Stomach (tissue), 9 donors: Measurements from ENCODE around the gene MAMDC2. TPM values are rescaled to one million over a fixed set of nuclear protein-coding genes. Genes with fewer than 3 reads are reported as not detected.

Experiments
- DNase-seq, 2 donors: peaks; one replicate each; pipeline versions ENCODE4 v3.0.0 to v3.0.0-alpha.2; 2013 to 2019
- H3K27ac ChIP-seq, 5 donors: fragments of 200-600 bp in 4 of 5; sonication (generic) in 4 of 5; one replicate each; pipeline ENCODE4 v1.5.1; 2013 to 2019; ENCODE audit warnings: mild to moderate bottlenecking in 1 of 5, moderate library complexity in 1 of 5
- H3K27me3 ChIP-seq, 3 donors: fragments of 200-600 bp; sonication (generic); one replicate each; pipeline ENCODE4 v1.5.1; 2017 to 2019; ENCODE audit warnings: mixed run types in 1 of 3
- H3K36me3 ChIP-seq, 4 donors: fragments of 200-600 bp; sonication (generic); 1 replicate in 3 of 4; 2 replicates in 1 of 4; pipeline ENCODE4 v1.5.1; 2016 to 2019
- H3K4me1 ChIP-seq, 4 donors: fragments of 200-600 bp; sonication (generic); one replicate each; pipeline ENCODE4 v1.5.1; 2016 to 2019
- H3K4me3 ChIP-seq, 4 donors: fragments of 200-600 bp; sonication (generic) in 3 of 4; one replicate each; pipeline ENCODE4 v1.5.1; 2016 to 2019; ENCODE audit warnings: mild to moderate bottlenecking in 1 of 4
- H3K9me3 ChIP-seq, 4 donors: fragments of 200-600 bp; sonication (generic); one replicate each; pipeline ENCODE4 v1.5.1; 2016 to 2019
- CTCF ChIP-seq, 7 experiments: fragments of 450-650 bp in 4 of 7; fragments of 200-600 bp in 3 of 7; sonication (generic) in 3 of 7; IDR thresholded peaks; one replicate each; pipeline ENCODE4 v1.5.1; 2016 to 2019; ENCODE audit warnings: antibody characterized with exemption in 7 of 7, control low read depth in 2 of 7, mild to moderate bottlenecking in 1 of 7
- EP300 ChIP-seq: sonication (generic); formaldehyde crosslinking; IDR thresholded peaks from one replicate; pipeline ENCODE4 v1.6.1; 2017; ENCODE audit warnings: antibody characterized with exemption
- POLR2A ChIP-seq, 4 donors: fragments of 450-650 bp; IDR thresholded peaks; one replicate each; pipeline ENCODE4 v1.6.1; 2016; ENCODE audit warnings: antibody characterized with exemption in 4 of 4, control low read depth in 2 of 4, mild to moderate bottlenecking in 1 of 4, moderate library complexity in 1 of 4
- POLR2AphosphoS5 ChIP-seq, 3 donors: sonication (generic); formaldehyde crosslinking; IDR thresholded peaks; one replicate each; pipeline ENCODE4 v1.6.1; 2016; ENCODE audit warnings: antibody characterized with exemption in 3 of 3
- WGBS, 5 donors: extraction: QIAGEN DNeasy Blood & Tissue Kit in 3 of 5; methylation state at CpG; one replicate each; pipeline versions ENCODE4 v1.1.5 to v1.1.7; 2013 to 2018; 5-methylcytosine and 5-hydroxymethylcytosine counted together
- intact Hi-C: fragments of 100-400 bp; cut with DNase I; formaldehyde crosslinking; loops from one replicate; pipeline ENCODE4 v1.15.1; 2023; ENCODE audit warnings: low total_unique reads
- polyA plus RNA-seq, 3 donors: library from polyadenylated mRNA; stranded (reverse); fragments of 200-250 nt; gene quantifications; one replicate each; pipeline ENCODE4 v1.2.3, GENCODE V29; 2013
- total RNA-seq, 5 donors: library from RNA; depleted of rRNA; stranded (reverse); fragments of >200 nt; gene quantifications; one replicate each; pipeline versions ENCODE4 v1.1.0 to v1.2.3, GENCODE V29; 2014 to 2016
- donor health status: healthy with polysubstance abuse.
- donor health status: Bipolar disorder and iron deficiency.
- donor health status: healthy.

Gene MAMDC2
- total and polyA plus RNA-seq, 8 donors, result 7.0 to 91.4 (median 22.0) TPM

- H3K27me3 ChIP-seq, result peaks cover 0 to 3% (median 0%) of the 10 kb centered on the region in 3 donors
- H3K27ac ChIP-seq, result peak overlapping the region in 4 of 5 donors; percentile 70 to 89 (median 72)
- peaks cover 14 to 78% (median 43%) of the 10 kb centered on the region in 4 donors for H3K4me1 ChIP-seq
- no peak for DNase-seq
- no peaks in the 10 kb centered on the region for H3K36me3 ChIP-seq
- H3K4me3 ChIP-seq, result no peak overlapping the region
- no peaks in the 10 kb centered on the region for H3K9me3 ChIP-seq
- intact Hi-C loops, result no loop called here
- 15 to 47% (median 32%) methylated on average over 2 of the region's 2 CpGs for WGBS, 5 donors
- TF ChIP-seq POLR2A (IDR thresholded peaks at IDR 0.05) (no peak), CTCF (IDR thresholded peaks at IDR 0.05) (no peak), EP300 (no peak), POLR2AphosphoS5 (IDR thresholded peaks at IDR 0.05) (no peak)
Measured at GRCh38 chr9:70073193-70073592, 29.5 kb downstream of the MAMDC2 start.

DNA sequence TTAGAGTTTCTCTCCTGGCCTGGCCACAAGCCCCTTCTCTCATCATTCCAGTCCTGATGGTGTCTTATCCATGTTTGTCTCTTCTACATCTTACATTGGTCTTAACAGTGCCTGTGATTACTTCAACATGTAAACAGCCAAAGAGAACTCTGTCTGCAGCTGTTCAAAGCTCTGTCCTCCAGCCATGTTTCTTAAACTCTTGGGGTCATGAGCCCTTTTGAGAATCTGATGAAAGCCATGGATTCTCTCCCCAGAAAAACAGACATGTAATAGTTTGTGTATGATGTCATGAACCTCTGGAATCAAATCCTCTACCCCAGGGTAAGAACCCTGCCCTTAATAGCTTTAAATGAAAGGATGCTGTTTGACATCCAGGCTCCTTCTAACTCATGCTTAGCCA is 30.1 kb downstream of the MAMDC2 start:
- H3K9me3 ChIP-seq, result no peaks in the 10 kb centered on the region
- no peaks in the 10 kb centered on the region for H3K36me3 ChIP-seq
- H3K4me3 ChIP-seq, result no peak overlapping the region
- no peak for DNase-seq
- peaks cover 14 to 78% (median 41%) of the 10 kb centered on the region in 4 donors for H3K4me1 ChIP-seq
- peaks cover 0 to 3% (median 0%) of the 10 kb centered on the region in 3 donors for H3K27me3 ChIP-seq
- TF ChIP-seq POLR2A (IDR thresholded peaks at IDR 0.05) (no peak), CTCF (IDR thresholded peaks at IDR 0.05) (no peak), POLR2AphosphoS5 (IDR thresholded peaks at IDR 0.05) (peak in 2 of 3 donors; percentile 46 to 52), EP300 (no peak)
- intact Hi-C loops, result no loop called here
- H3K27ac ChIP-seq, result peak overlapping the region in 4 of 5 donors; percentile 70 to 89 (median 72)

GRCh38 chr9:70076678-70077077 is 33.0 kb downstream of the MAMDC2 start:
- peaks cover 0 to 3% (median 0%) of the 10 kb centered on the region in 3 donors for H3K27me3 ChIP-seq
- peaks cover 23 to 80% (median 53%) of the 10 kb centered on the region in 4 donors for H3K4me1 ChIP-seq
- DNase-seq, result peak in 1 of 2 donors; percentile 39
- WGBS, 5 donors, result 46 to 74% (median 63%) methylated on average over 3 of the region's 3 CpGs
- intact Hi-C loops, result no loop called here
- H3K9me3 ChIP-seq, result no peaks in the 10 kb centered on the region
- TF ChIP-seq POLR2AphosphoS5 (IDR thresholded peaks at IDR 0.05), result peak in 2 of 3 donors; percentile 37 to 83
- peak; percentile 79 for TF ChIP-seq EP300
- no peak for TF ChIP-seq POLR2A (IDR thresholded peaks at IDR 0.05)
- no peak for TF ChIP-seq CTCF (IDR thresholded peaks at IDR 0.05)
- H3K27ac ChIP-seq, result peak overlapping the region in 4 of 5 donors; percentile 70 to 89 (median 72)
- no peak overlapping the region for H3K4me3 ChIP-seq
- no peaks in the 10 kb centered on the region for H3K36me3 ChIP-seq

DNA sequence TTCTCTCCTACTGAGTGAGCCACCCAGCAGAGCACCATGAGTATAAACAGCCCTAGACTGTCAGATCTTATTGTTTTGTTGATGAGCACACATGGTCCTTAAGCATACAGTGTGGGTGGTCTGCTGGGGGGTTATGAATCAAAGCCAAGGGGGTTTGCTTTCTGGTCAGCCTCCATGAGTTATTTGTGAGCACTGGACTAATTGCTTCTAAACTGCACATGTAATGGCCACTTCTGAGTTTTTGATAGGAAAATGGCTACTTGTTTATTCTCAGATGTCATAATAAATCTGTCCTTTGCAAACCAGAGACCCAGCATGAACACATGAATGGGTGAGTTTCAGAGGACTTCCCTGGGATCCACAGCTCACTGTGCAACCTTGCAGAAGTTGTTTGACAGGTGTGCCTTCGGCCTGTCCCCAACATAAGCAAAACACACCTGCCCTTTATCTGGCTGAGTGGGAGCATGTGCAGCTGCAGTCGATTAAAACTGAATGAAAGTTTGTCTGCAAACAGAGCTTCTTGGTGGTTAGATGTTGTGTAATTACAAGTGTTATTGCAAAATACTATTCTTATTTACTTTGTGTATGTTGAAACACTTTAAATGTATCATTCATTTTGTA is 35.9 kb downstream of the MAMDC2 start:
- WGBS, 5 donors, result 17 to 24% (median 19%) methylated on average over 2 of the region's 2 CpGs
- H3K9me3 ChIP-seq, result no peaks in the 10 kb centered on the region
- no peaks in the 10 kb centered on the region for H3K36me3 ChIP-seq
- TF ChIP-seq POLR2AphosphoS5 (IDR thresholded peaks at IDR 0.05), result peak in 1 of 3 donors; percentile 27
- no peak for TF ChIP-seq CTCF (IDR thresholded peaks at IDR 0.05)
- H3K27me3 ChIP-seq, result peaks cover 0 to 3% (median 0%) of the 10 kb centered on the region in 3 donors
- no peak overlapping the region for H3K4me3 ChIP-seq
- H3K27ac ChIP-seq, result peak overlapping the region in 4 of 5 donors; percentile 5 to 89 (median 72)
- DNase-seq, result peak in 1 of 2 donors; percentile 60
- peaks cover 23 to 81% (median 39%) of the 10 kb centered on the region in 4 donors for H3K4me1 ChIP-seq
- intact Hi-C loops, result no loop called here
